NCI-H82 treated with DMSO at 0.1 percent for 48 hours (cell line): ENCODE measurements around the gene LIPC.

Experiments
- DNase-seq: peaks from one replicate; lab custom pipeline; 2025; ENCODE audit not compliant: unreplicated experiment; lab: John Stamatoyannopoulos, UW

The LIPC gene

DNA sequence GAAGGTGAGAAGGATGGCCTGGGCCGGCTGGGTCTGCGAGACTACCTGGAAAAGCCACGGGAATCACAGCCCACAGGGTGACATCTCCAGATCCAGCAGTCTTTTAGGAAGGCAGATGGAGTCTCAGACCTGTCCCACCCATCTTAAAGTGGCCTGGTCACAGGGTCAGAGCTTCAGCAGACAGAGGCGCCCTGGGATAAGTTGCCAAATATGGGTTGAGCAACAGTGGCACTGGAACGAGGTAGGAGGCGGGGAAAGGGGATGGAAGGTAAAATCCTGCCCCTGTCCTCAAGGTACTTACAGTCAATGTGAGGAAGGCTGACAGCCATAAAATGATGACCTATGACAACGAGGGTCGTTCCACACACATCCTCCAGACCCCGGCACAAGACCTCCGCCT is 80.7 kb downstream of the LIPC start:
- no peak for DNase-seq

DNA sequence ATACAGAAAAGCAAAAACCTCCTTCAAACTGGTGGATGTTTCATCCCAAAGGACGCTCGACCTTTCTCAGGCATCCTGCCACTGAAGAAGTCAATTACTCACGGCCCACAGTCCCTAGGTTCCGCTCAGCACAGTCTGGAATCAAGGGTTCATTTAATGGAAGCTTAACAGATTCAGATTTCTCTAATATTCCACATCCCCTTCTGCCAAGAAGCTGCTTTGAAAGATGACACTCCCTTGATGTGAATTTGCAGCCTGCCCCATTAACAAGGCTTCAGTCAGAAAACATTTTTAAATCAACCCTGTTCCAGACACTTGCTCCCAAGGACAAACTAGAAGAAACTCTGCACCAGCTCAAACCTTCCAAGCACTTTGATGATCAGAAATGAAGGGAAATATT is 81.2 kb downstream of the LIPC start:
- DNase-seq = no peak

GRCh38 chr15:58513726-58514336 is 82.0 kb downstream of the LIPC start:
- DNase-seq = no peak

GRCh38 chr15:58515807-58516206 is 84.0 kb downstream of the LIPC start:
- no peak for DNase-seq

- DNase-seq = no peak
Observed at GRCh38 chr15:58517252-58517681, 85.5 kb downstream of the LIPC start.

GRCh38 chr15:58517682-58518525 is 86.1 kb downstream of the LIPC start:
- no peak for DNase-seq

GRCh38 chr15:58518626-58519025 is 86.8 kb downstream of the LIPC start:
- no peak for DNase-seq

- DNase-seq = no peak
Observed at GRCh38 chr15:58519516-58519915, 87.7 kb downstream of the LIPC start.

DNA sequence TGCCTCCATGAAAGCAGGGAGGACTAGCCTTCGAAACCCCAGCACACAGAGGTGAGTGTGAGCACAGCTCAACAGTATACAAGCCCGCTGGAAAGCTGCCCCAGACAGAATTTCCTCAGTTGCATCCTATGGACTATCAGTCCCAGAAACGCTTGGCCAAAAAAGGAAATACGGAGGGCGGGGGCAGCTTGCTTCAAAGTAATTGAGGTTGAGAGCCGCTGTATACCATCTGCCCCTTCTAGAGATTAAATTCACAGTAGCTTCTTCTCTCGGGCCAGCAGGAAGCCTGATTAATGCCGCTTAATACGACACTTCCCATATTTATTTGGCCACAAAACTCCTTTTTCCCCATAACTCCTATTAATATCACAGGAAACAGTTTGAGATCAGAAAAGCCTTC is 88.7 kb downstream of the LIPC start:
- peak; percentile 88 for DNase-seq

GRCh38 chr15:58520936-58521292 is 89.1 kb downstream of the LIPC start:
- DNase-seq = no peak

DNA sequence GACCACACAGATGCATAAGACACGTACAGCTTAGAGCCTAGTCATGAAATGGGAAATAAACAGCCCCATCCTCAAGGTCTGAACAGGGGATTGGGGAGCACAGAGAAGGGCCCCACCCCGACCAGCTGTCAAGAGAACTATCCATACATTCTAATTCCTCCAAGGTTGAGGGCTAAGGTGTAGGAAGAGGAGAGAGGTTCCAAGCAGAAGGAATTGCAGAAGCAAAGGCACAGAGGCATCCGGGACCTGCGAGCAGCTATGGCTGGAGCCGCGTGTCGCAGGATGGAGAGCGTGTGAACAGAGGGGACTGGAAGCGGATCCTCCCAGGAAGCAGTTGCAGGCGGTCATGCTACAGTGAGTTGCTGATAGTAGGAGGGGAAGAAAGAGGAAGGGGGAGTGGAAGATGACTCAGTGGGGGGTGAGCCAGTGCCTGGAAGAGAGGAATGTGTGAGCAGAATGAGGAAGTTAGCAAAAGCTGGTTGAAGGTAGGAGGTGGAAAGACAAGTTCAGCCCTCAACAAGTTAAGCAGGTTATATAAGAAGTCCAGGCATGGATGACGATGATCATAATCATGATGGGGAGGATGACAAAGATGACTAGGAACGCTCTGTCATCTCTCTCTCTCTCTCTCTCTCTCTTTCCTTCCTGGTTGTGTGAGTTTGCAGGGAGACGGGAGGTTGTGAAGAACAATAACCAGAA is 89.7 kb downstream of the LIPC start:
- peak; percentile 34 for DNase-seq

DNA sequence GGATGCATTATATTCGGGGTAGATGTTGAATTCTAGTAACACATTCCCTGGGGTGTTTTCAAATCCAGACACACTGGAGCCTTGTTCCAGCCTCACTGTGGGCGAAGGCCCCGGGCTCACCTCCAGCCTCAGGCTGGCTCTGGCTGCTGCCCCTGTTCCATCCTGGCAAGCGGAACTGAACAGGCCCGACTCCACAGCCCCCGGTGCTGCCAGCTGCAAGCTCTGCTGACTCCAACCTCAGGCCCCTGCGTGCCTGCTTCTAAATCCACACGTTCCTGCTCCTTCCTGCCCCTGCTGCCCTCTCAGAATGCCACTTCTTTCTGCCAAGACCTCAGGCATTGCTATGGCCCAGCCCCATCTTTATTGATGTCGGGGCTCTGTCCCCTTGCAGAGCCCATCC is 90.6 kb downstream of the LIPC start:
- no peak for DNase-seq

DNA sequence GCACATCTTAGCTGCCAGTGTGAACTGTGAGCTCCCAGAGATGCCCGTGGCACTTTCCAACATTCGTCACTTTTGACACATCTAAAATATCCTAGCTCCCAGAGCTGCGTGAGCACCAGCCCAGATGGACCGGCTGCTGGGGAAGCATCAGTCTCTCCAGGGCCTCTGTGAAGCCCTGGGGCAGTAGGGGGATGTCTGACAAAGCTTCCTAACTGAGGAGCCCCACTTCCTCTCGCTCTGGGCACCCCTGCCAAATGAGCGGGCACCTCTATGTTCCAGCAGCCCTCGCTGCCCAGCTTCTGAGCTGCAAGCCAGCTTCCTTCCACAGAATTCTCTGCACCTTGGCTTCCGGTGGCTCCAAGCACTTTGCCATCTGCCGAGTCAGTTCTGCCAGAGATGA is 91.1 kb downstream of the LIPC start:
- DNase-seq = no peak

DNA sequence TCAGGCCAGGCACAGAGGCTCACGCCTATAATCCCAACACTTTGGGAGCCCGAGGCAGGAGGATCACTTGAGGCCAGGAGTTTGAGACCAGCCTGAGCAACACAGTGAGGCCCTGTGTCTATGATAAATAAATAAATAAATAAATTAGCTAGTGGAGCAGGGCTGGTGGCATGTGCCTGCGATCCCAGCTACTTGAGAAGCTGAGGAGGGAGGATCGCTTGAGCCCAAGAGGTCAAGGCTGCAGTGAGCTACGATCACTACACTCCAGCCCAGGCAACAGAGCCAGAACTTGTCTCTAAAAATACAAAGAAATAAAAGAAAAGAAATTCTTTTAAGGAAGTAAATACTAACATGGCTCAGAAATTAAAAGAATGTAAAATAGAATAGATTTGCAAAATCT is 91.8 kb downstream of the LIPC start:
- no peak for DNase-seq

GRCh38 chr15:58524247-58524646 is 92.5 kb downstream of the LIPC start:
- no peak for DNase-seq

GRCh38 chr15:58525991-58526421 is 94.2 kb downstream of the LIPC start:
- no peak for DNase-seq

DNA sequence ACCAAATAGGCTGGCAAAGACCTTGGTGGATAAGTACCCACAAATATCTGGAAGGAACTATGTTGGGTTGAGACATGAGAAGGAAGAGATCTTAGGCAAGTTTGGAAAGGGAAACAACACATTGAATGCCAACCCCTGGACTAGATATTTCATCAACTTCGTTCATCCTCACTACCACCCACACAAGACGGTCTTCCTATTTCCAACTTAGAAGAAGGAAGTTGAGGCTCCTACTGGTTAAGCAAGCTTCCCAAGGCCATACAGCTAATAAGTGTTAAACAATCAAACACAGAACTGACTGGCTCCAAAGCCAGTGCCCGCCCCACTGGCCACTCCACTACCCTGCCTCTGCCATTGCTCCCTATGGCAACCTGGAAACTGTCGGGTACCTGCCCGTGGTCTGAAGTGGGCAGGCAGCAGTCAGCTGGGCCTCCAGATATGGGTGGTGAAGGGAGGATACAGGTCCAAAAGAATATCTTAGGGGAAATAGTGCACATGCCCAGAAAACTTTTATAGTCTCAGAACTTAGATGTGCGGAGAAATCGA is 94.9 kb downstream of the LIPC start:
- no peak for DNase-seq

DNA sequence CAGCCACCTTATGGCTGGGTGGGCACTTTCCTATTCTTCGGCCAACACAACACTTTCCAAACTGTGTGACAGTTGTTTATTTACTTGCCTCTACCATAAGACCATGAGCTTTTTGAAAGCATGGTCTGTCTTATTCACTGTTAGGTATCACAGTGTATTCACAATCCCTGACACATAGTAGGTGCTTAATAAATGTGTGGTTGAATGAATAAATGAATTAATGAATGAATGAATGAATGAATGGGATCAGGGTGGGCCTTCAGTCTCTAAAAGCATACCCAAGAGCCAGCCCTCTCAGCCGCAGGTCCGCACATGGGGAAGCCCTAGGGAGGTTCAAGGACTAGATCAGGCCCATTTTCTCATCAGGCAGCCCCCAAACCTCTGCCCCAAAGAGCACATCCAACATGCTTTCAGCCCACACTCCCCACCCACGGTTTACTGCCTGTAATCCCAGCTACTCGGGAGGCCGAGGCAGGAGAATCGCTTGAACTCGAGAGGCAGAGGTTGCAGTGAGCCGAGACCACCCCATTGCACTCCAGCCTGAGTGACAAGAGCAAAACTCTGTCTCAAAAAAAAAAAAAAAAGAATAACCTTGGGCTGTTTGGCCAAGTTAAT is 95.9 kb downstream of the LIPC start:
- DNase-seq = no peak

- no peak for DNase-seq
Observed at GRCh38 chr15:58528188-58528870, 96.5 kb downstream of the LIPC start.

- DNase-seq = no peak
Observed at GRCh38 chr15:58529041-58529440, 97.2 kb downstream of the LIPC start.

- DNase-seq = no peak
Observed at GRCh38 chr15:58530056-58530590, 98.3 kb downstream of the LIPC start.
